Thymus (tissue), 11 donors: ENCODE results near the gene ZNF414. TPM values are rescaled to one million over a fixed set of nuclear protein-coding genes. Genes with fewer than 3 reads are reported as not detected.

ENCODE experiments used
- DNase-seq, 9 donors: peaks; one replicate each; pipeline ENCODE4 v3.0.0-alpha.2; 2013; ENCODE audit warnings: low spot score in 9 of 9, low read depth in 6 of 9, missing footprints in 1 of 9
- H3K27ac ChIP-seq, 2 donors: one replicate each; pipeline ENCODE4 v1.5.1; 2013; ENCODE audit warnings: control low read depth in 1 of 2, low read depth in 1 of 2, low read length in 1 of 2, mild to moderate bottlenecking in 1 of 2, moderate library complexity in 1 of 2
- H3K27me3 ChIP-seq, 2 donors: one replicate each; pipeline ENCODE4 v1.5.1; 2013; ENCODE audit warnings: low read length in 1 of 2; ENCODE audit not compliant: control insufficient read depth in 2 of 2, insufficient read depth in 1 of 2
- H3K36me3 ChIP-seq, 2 donors: one replicate each; pipeline ENCODE4 v1.5.1; 2013; ENCODE audit warnings: low read length in 1 of 2, mild to moderate bottlenecking in 1 of 2, moderate library complexity in 1 of 2; ENCODE audit not compliant: control insufficient read depth in 2 of 2, insufficient read depth in 2 of 2
- H3K4me1 ChIP-seq, 2 donors: one replicate each; pipeline ENCODE4 v1.5.1; 2013; ENCODE audit warnings: low read length in 2 of 2; ENCODE audit not compliant: control insufficient read depth in 2 of 2, insufficient read depth in 2 of 2
- H3K4me3 ChIP-seq, 2 donors: one replicate each; pipeline ENCODE4 v1.5.1; 2013; ENCODE audit warnings: low read length in 2 of 2, control low read depth in 1 of 2, mild to moderate bottlenecking in 1 of 2
- H3K9me3 ChIP-seq, 2 donors: one replicate each; pipeline ENCODE4 v1.5.1; 2013; ENCODE audit warnings: low read length in 1 of 2, mild to moderate bottlenecking in 1 of 2; ENCODE audit not compliant: control insufficient read depth in 2 of 2, insufficient read depth in 1 of 2
- WGBS: extraction: QIAGEN DNeasy Blood & Tissue Kit; methylation state at CpG from one replicate; pipeline ENCODE4 v1.1.7; 2013; 5-methylcytosine and 5-hydroxymethylcytosine counted together
- polyA plus RNA-seq: library from polyadenylated mRNA; stranded (reverse); fragments of 200-250 nt; gene quantifications from one replicate; pipeline ENCODE4 v1.2.3, GENCODE V29; 2013
- total RNA-seq: library from RNA; stranded (reverse); fragments of 120-200 nt; gene quantifications from one replicate; pipeline ENCODE4 v1.2.4, GENCODE V29; 2013
- donor health status: healthy.

The ZNF414 gene
- total and polyA plus RNA-seq, 2 donors = 2.1 to 27.6 TPM

DNA sequence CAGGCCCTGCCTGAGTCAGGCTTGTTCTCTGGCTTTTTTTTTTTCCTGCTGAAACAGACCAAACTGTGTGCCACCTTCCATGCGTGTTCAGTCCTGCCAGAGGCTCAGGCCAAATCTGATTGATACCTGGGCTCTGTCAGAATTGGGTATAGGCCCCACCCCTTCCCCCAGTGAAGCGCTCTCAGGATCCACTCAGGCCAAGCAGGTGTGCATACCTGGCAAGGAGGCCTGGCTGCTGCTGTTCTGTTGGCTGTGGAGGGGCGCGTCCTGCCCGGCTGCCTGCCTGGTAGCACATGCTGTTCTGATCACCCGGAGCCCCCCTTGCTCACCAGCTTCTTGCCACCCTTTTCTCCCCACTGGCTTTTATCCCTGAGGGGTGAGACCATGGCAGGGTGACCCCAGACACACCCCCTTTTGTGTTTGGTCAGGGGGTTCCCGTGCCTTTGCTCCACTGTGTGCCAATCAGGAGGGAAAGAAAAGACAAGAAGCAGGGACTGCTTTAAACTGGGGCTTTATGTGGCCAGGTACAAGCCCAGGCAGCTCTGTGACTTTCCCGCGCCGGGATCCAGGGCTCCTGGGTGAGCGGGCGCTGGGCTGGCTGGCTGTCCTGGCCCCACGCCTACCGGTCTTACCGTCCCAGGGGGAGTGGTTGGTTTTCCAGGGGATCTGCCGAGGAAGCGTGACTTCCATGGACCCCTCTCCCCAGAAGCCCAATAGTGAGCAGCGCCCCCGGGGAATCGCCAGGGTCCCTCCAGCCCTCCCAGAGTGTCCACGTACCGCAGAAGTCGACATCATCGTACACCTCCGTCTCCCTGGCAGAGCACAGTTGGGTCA, 24.2 kb downstream of the ZNF414 start:
- no peak for DNase-seq
- peaks cover 40 to 70% of the 10 kb centered on the region in 2 donors for H3K4me1 ChIP-seq
- 94% methylated on average over 25 of the region's 25 CpGs for WGBS

GRCh38 chr19:8488365-8488764, 25.6 kb downstream of the ZNF414 start:
- Histone ChIP-seq H3K9me3 (no peaks in the 10 kb centered on the region), H3K36me3 (peaks cover 59 to 66% of the 10 kb centered on the region in 2 donors), H3K4me1 (peaks cover 45 to 70% of the 10 kb centered on the region in 2 donors), H3K27me3 (no peaks in the 10 kb centered on the region), H3K27ac (peak overlapping the region in 1 of 2 donors; percentile 88), H3K4me3 (no peak overlapping the region)
- WGBS = 90% methylated on average over 15 of the region's 15 CpGs
- no peak for DNase-seq

More for the DNA sequence above, 24.2 kb downstream of the ZNF414 start:
- H3K9me3 ChIP-seq = no peaks in the 10 kb centered on the region
- H3K36me3 ChIP-seq = peaks cover 47 to 52% of the 10 kb centered on the region in 2 donors
- H3K27ac ChIP-seq = peak overlapping the region; percentile 36 to 37
- no peak overlapping the region for H3K4me3 ChIP-seq
- no peaks in the 10 kb centered on the region for H3K27me3 ChIP-seq

- Histone ChIP-seq H3K4me3 (peak overlapping the region in 1 of 2 donors; percentile 16), H3K36me3 (peaks cover 68 to 77% of the 10 kb centered on the region in 2 donors), H3K4me1 (peaks cover 56 to 78% of the 10 kb centered on the region in 2 donors), H3K27me3 (no peaks in the 10 kb centered on the region), H3K27ac (peak overlapping the region; percentile 88 to 91), H3K9me3 (no peaks in the 10 kb centered on the region)
- DNase-seq = peak in 8 of 9 donors; percentile 61 to 94 (median 83)
- 17% methylated on average over 13 of the region's 13 CpGs for WGBS
These were observed 26.7 kb downstream of the ZNF414 start for GRCh38 chr19:8487137-8487851.

DNA sequence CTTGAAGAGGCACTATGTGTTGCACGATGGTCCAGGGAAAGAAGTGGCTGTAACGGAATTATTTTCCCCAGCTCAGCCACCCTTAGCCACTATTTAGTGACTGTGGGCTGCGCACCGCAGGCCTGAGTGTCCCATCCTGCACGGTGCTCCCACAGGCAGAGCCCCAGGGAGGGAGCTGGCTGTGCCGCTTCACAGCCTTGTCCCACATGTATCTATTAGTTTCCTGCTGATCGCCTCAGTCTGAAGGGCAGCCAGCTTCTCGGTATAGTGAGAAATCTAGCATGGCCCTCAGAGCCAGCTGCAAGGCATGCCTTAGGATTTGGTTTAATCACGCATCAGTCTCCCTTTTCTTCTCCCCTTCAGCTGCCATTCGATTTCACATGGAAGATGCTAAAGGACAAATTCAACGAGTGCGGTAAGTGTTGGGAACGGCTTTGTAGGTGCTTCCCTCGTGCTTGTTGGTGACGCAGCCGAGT, 27.3 kb downstream of the ZNF414 start:
- H3K27me3 ChIP-seq = no peaks in the 10 kb centered on the region
- no peaks in the 10 kb centered on the region for H3K9me3 ChIP-seq
- H3K4me1 ChIP-seq = peaks cover 60 to 84% of the 10 kb centered on the region in 2 donors
- H3K4me3 ChIP-seq = no peak overlapping the region
- WGBS = 88% methylated on average over 16 of the region's 16 CpGs
- H3K36me3 ChIP-seq = peaks cover 70 to 82% of the 10 kb centered on the region in 2 donors
- DNase-seq = no peak
- H3K27ac ChIP-seq = peak overlapping the region; percentile 88 to 91

DNA sequence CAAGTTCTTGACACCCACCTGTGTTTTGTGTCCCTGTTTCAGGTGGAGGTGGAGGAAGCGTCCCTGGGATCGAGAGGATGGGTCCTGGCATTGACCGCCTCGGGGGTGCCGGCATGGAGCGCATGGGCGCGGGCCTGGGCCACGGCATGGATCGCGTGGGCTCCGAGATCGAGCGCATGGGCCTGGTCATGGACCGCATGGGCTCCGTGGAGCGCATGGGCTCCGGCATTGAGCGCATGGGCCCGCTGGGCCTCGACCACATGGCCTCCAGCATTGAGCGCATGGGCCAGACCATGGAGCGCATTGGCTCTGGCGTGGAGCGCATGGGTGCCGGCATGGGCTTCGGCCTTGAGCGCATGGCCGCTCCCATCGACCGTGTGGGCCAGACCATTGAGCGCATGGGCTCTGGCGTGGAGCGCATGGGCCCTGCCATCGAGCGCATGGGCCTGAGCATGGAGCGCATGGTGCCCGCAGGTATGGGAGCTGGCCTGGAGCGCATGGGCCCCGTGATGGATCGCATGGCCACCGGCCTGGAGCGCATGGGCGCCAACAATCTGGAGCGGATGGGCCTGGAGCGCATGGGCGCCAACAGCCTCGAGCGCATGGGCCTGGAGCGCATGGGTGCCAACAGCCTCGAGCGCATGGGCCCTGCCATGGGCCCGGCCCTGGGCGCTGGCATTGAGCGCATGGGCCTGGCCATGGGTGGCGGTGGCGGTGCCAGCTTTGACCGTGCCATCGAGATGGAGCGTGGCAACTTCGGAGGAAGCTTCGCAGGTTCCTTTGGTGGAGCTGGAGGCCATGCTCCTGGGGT, 28.2 kb downstream of the ZNF414 start:
- Histone ChIP-seq H3K4me3 (no peak overlapping the region), H3K9me3 (no peaks in the 10 kb centered on the region), H3K27ac (peak overlapping the region; percentile 88 to 91), H3K36me3 (peaks cover 72 to 84% of the 10 kb centered on the region in 2 donors), H3K27me3 (no peaks in the 10 kb centered on the region), H3K4me1 (peaks cover 68 to 93% of the 10 kb centered on the region in 2 donors)
- WGBS = 99% methylated on average over 62 of the region's 62 CpGs
- DNase-seq = no peak

- H3K4me3 ChIP-seq = no peak overlapping the region
- no peak for DNase-seq
- 97% methylated on average over 18 of the region's 18 CpGs for WGBS
- no peaks in the 10 kb centered on the region for H3K9me3 ChIP-seq
- peaks cover 64 to 86% of the 10 kb centered on the region in 2 donors for H3K36me3 ChIP-seq
- no peaks in the 10 kb centered on the region for H3K27me3 ChIP-seq
- peaks cover 76 to 96% of the 10 kb centered on the region in 2 donors for H3K4me1 ChIP-seq
- H3K27ac ChIP-seq = no peak overlapping the region
These were observed 29.6 kb downstream of the ZNF414 start for GRCh38 chr19:8484331-8484894.

DNA sequence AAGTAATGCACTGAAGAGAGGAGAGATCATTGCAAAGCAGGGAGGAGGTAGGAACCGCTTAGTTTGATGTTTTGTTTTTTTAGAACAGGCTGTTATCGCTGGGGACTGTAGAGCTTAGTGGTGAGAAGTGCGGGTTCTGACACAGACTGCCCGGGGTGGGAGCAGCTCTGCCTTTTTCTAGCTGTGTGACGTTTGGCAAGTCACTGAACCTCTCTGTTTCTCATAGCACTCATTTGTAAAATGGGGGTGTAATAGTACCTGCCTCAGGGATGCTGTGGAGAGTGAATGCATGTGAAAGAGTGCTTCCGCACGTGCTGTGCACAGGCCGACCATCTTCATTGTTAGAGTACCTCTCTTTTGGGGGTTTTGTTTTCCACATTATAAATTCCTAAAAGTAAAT, 30.8 kb downstream of the ZNF414 start:
- 92% methylated on average over 8 of the region's 8 CpGs for whole genome bisulfite sequencing
- no peak for DNase-seq

GRCh38 chr19:8482696-8483095, 31.3 kb downstream of the ZNF414 start:
- Histone ChIP-seq H3K4me1 (peaks cover 84 to 97% of the 10 kb centered on the region in 2 donors), H3K36me3 (peaks cover 67 to 86% of the 10 kb centered on the region in 2 donors), H3K9me3 (no peaks in the 10 kb centered on the region), H3K27ac (peak overlapping the region in 1 of 2 donors; percentile 95), H3K27me3 (no peaks in the 10 kb centered on the region), H3K4me3 (no peak overlapping the region)
- DNase-seq = no peak
- 94% methylated on average over 11 of the region's 11 CpGs for WGBS

More for the DNA sequence above, 30.8 kb downstream of the ZNF414 start:
- H3K36me3 ChIP-seq = peaks cover 66 to 86% of the 10 kb centered on the region in 2 donors
- H3K4me1 ChIP-seq = peaks cover 84 to 97% of the 10 kb centered on the region in 2 donors
- no peak overlapping the region for H3K4me3 ChIP-seq
- peak overlapping the region in 1 of 2 donors; percentile 95 for H3K27ac ChIP-seq
- H3K9me3 ChIP-seq = no peaks in the 10 kb centered on the region
- no peaks in the 10 kb centered on the region for H3K27me3 ChIP-seq
